Esophagus squamous epithelium (tissue), 5 donors: ENCODE data around the gene KLRG1. TPM values are rescaled to one million over a fixed set of nuclear protein-coding genes. Genes with fewer than 3 reads are reported as not detected.

Experiments used
- DNase-seq: peaks from one replicate; lab custom pipeline; 2025; lab: John Stamatoyannopoulos, UW
- H3K27ac ChIP-seq, 4 donors: fragments of 200-600 bp; sonication (generic); one replicate each; pipeline ENCODE4 v1.5.1; 2016 to 2019; ENCODE audit warnings: mild to moderate bottlenecking in 1 of 4
- H3K27me3 ChIP-seq, 4 donors: fragments of 200-600 bp; sonication (generic); 1 replicate in 3 of 4; 2 replicates in 1 of 4; pipeline versions ENCODE4 v1.5.1 to v1.6.0; 2017 to 2021; ENCODE audit warnings: antibody characterized with exemption in 1 of 4
- H3K36me3 ChIP-seq, 3 donors: fragments of 200-600 bp; sonication (generic); one replicate each; pipeline ENCODE4 v1.5.1; 2016 to 2019
- H3K4me1 ChIP-seq, 3 donors: fragments of 200-600 bp; sonication (generic); one replicate each; pipeline ENCODE4 v1.5.1; 2017 to 2019
- H3K4me3 ChIP-seq, 4 donors: fragments of 200-600 bp; sonication (generic); 1 replicate in 3 of 4; 2 replicates in 1 of 4; pipeline ENCODE4 v1.5.1; 2016 to 2019; ENCODE audit warnings: mild to moderate bottlenecking in 2 of 4, moderate library complexity in 1 of 4
- H3K9me3 ChIP-seq, 3 donors: fragments of 200-600 bp; sonication (generic); one replicate each; pipeline ENCODE4 v1.5.1; 2016 to 2019
- POLR2A ChIP-seq, 4 donors: fragments of 450-650 bp; IDR thresholded peaks; one replicate each; pipeline ENCODE4 v1.6.1; 2017; ENCODE audit warnings: antibody characterized with exemption in 4 of 4, mild to moderate bottlenecking in 4 of 4, moderate library complexity in 3 of 4
- WGBS, 2 donors: methylation state at CpG; one replicate each; pipeline ENCODE4 v1.1.5; 2018; 5-methylcytosine and 5-hydroxymethylcytosine counted together
- intact Hi-C: fragments of 100-400 bp; cut with DNase I; formaldehyde crosslinking; loops from one replicate; pipeline ENCODE4 v1.15.0; 2022
- total RNA-seq, 4 donors: library from RNA; depleted of rRNA; stranded (reverse); fragments of >200 nt; gene quantifications; one replicate each; pipeline ENCODE4 v1.1.0, GENCODE V29; 2016
- TF ChIP-seq, protein P1 (sequence below), 6 experiments: fragments of 450-650 bp in 4 of 6; fragments of 200-600 bp in 2 of 6; sonication (generic) in 2 of 6; IDR thresholded peaks; one replicate each; pipeline ENCODE4 v1.5.1; 2016 to 2019; ENCODE audit warnings: antibody characterized with exemption in 6 of 6, mild to moderate bottlenecking in 4 of 6, moderate library complexity in 4 of 6
- donor health status: DM: yes; HTN: yes; CAD: no.

Gene KLRG1
- total RNA-seq, 4 donors from 2014 or later: 0.48 to 2.7 (median 0.75) TPM

GRCh38 chr12:9040484-9041186 is 51.3 kb downstream of the KLRG1 start:
- intact Hi-C loops: loop anchor here (10.0 kb wide), 1 partner anchor 356 kb away; no protein-coding TSS in a partner anchor
- WGBS, 2 donors: 76% methylated on average over 4 to 5 of the region's 5 CpGs

DNA sequence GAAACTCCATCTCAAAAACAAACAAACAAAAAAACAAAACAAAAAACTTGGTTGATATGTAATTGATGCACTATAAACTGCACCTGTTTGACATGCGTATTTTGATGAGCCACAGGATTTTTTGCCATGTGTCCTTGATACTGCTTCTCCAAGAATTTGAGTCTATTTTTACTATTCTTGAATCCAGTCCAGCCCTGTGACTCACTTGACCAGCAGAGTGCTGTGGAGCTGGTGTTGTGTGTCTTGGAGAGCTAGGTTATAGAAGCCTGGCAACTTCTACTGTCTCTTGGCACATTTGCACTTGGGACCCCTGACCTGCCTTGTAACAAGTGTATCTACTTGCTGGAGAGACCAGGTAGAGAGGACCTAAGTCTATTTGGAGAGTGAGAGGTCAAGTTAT is 52.0 kb downstream of the KLRG1 start:
- 54 to 78% methylated on average over 1 of the region's 1 CpG for WGBS, 2 donors
- DNase-seq: no peak
- H3K36me3 ChIP-seq: no peaks in the 10 kb centered on the region
- TF ChIP-seq, protein P1, sequence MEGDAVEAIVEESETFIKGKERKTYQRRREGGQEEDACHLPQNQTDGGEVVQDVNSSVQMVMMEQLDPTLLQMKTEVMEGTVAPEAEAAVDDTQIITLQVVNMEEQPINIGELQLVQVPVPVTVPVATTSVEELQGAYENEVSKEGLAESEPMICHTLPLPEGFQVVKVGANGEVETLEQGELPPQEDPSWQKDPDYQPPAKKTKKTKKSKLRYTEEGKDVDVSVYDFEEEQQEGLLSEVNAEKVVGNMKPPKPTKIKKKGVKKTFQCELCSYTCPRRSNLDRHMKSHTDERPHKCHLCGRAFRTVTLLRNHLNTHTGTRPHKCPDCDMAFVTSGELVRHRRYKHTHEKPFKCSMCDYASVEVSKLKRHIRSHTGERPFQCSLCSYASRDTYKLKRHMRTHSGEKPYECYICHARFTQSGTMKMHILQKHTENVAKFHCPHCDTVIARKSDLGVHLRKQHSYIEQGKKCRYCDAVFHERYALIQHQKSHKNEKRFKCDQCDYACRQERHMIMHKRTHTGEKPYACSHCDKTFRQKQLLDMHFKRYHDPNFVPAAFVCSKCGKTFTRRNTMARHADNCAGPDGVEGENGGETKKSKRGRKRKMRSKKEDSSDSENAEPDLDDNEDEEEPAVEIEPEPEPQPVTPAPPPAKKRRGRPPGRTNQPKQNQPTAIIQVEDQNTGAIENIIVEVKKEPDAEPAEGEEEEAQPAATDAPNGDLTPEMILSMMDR (IDR thresholded peaks at IDR 0.05): no peak
- H3K4me3 ChIP-seq: no peak overlapping the region
- H3K9me3 ChIP-seq: no peaks in the 10 kb centered on the region
- intact Hi-C loops: loop anchor here (10.0 kb wide), 1 partner anchor 357 kb away; no protein-coding TSS in a partner anchor
- no peak overlapping the region for H3K27ac ChIP-seq
- no peaks in the 10 kb centered on the region for H3K4me1 ChIP-seq
- H3K27me3 ChIP-seq: no peaks in the 10 kb centered on the region

More at GRCh38 chr12:9040484-9041186, 51.3 kb downstream of the KLRG1 start:
- Histone ChIP-seq H3K9me3 (no peaks in the 10 kb centered on the region), H3K27me3 (no peaks in the 10 kb centered on the region), H3K36me3 (no peaks in the 10 kb centered on the region), H3K4me3 (no peak overlapping the region), H3K4me1 (no peaks in the 10 kb centered on the region), H3K27ac (no peak overlapping the region)
- no peak for DNase-seq
- no peak for TF ChIP-seq POLR2A (IDR thresholded peaks at IDR 0.05)
- TF ChIP-seq, protein P1 (IDR thresholded peaks at IDR 0.05): no peak

DNA sequence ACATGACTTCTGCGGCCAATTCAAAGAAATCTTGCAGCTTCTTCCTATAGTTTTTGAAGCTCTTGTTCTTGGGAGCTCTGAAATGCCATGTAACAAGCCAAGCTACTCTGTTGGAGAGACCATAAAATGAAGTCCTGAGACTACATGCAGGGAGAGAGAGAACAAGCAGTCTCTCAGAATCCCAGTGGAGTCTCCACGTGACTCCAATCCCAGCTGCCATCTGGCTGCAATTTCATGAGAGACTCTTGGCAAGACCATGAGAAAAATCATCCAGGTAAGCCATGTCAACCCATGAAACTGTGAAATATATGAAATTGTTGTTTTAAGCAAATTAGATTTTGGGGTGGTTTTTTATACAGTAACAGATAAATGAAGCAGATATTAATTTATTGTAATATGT is 54.4 kb downstream of the KLRG1 start:
- H3K36me3 ChIP-seq: no peaks in the 10 kb centered on the region
- intact Hi-C loops: loop anchor here (10.0 kb wide), 1 partner anchor 359 kb away; no protein-coding TSS in a partner anchor
- WGBS, 2 donors: 79 to 96% methylated on average over 2 of the region's 2 CpGs
- no peak overlapping the region for H3K4me3 ChIP-seq
- no peaks in the 10 kb centered on the region for H3K9me3 ChIP-seq
- no peak for DNase-seq
- TF ChIP-seq POLR2A (IDR thresholded peaks at IDR 0.05): no peak
- TF ChIP-seq, protein P1 (IDR thresholded peaks at IDR 0.05): no peak
- no peaks in the 10 kb centered on the region for H3K4me1 ChIP-seq
- no peaks in the 10 kb centered on the region for H3K27me3 ChIP-seq
- no peak overlapping the region for H3K27ac ChIP-seq

- Histone ChIP-seq H3K27me3 (peaks cover 0 to 5% (median 0%) of the 10 kb centered on the region in 4 donors), H3K4me3 (no peak overlapping the region), H3K9me3 (no peaks in the 10 kb centered on the region), H3K27ac (no peak overlapping the region), H3K36me3 (no peaks in the 10 kb centered on the region), H3K4me1 (no peaks in the 10 kb centered on the region)
- intact Hi-C loops: loop anchor here (10.0 kb wide), 1 partner anchor 362 kb away; no protein-coding TSS in a partner anchor
- WGBS, 2 donors: 82 to 100% methylated on average over 1 of the region's 1 CpG
- TF ChIP-seq, protein P1 (IDR thresholded peaks at IDR 0.05): no peak
- TF ChIP-seq POLR2A (IDR thresholded peaks at IDR 0.05): no peak
- no peak for DNase-seq
Measured at GRCh38 chr12:9047105-9047504, 57.8 kb downstream of the KLRG1 start.

- intact Hi-C loops: loop anchor here (10.0 kb wide), 1 partner anchor 364 kb away; no protein-coding TSS in a partner anchor
- no peak for DNase-seq
- no peaks in the 10 kb centered on the region for H3K4me1 ChIP-seq
- no peak for TF ChIP-seq POLR2A (IDR thresholded peaks at IDR 0.05)
- TF ChIP-seq, protein P1 (IDR thresholded peaks at IDR 0.05): no peak
- H3K4me3 ChIP-seq: no peak overlapping the region
- WGBS, 2 donors: 88 to 96% methylated on average over 2 of the region's 2 CpGs
- no peaks in the 10 kb centered on the region for H3K9me3 ChIP-seq
- H3K27ac ChIP-seq: no peak overlapping the region
- no peaks in the 10 kb centered on the region for H3K36me3 ChIP-seq
- H3K27me3 ChIP-seq: peaks cover 0 to 5% (median 0%) of the 10 kb centered on the region in 4 donors
Measured at GRCh38 chr12:9048930-9049329, 59.6 kb downstream of the KLRG1 start.
